B cell (primary cell): Measurements from ENCODE around the gene OTULIN.

ENCODE experiments used
- CTCF ChIP-seq: fragments of 200-600 bp; IDR thresholded peaks from one replicate; pipeline ENCODE4 v1.8.0; 2022; ENCODE audit warnings: antibody characterized with exemption, mild to moderate bottlenecking
- EZH2 ChIP-seq: IDR thresholded peaks from 2 replicates; pipeline ENCODE4 v1.6.1; 2012; ENCODE audit warnings: borderline replicate concordance, low read depth, mild to moderate bottlenecking, moderate library complexity, low read length; ENCODE audit not compliant: insufficient read depth, poor library complexity, severe bottlenecking

GRCh38 chr5:14722923-14723322, 58.4 kb downstream of the OTULIN start:
- TF ChIP-seq CTCF: no peak
- no peak for TF ChIP-seq EZH2
